Liver (tissue), 9 donors: Measurements from ENCODE around the gene ZCCHC4. TPM values are rescaled to one million over a fixed set of nuclear protein-coding genes. Genes with fewer than 3 reads are reported as not detected.

Experiments
- DNase-seq: peaks from one replicate; pipeline ENCODE4 v3.0.0-alpha.2; 2017; ENCODE audit warnings: low spot score
- H3K27ac ChIP-seq, 2 donors: one replicate each; pipeline ENCODE4 v1.7.0; 2013; ENCODE audit warnings: inconsistent platforms in 2 of 2, low read length in 2 of 2, control low read depth in 1 of 2, low read depth in 1 of 2, mild to moderate bottlenecking in 1 of 2
- H3K27me3 ChIP-seq, 4 donors: one replicate each; pipeline versions ENCODE4 v1.6.1 to v1.7.0; 2013; ENCODE audit warnings: low read length in 3 of 4, inconsistent platforms in 1 of 4, mild to moderate bottlenecking in 1 of 4, moderate library complexity in 1 of 4; ENCODE audit not compliant: control insufficient read depth in 4 of 4, insufficient read depth in 4 of 4
- H3K36me3 ChIP-seq, 4 donors: one replicate each; pipeline versions ENCODE4 v1.6.1 to v1.7.0; 2013; ENCODE audit warnings: low read length in 3 of 4, mild to moderate bottlenecking in 3 of 4, low read depth in 1 of 4, moderate library complexity in 1 of 4; ENCODE audit not compliant: control insufficient read depth in 4 of 4, insufficient read depth in 3 of 4
- H3K4me1 ChIP-seq, 4 donors: one replicate each; pipeline versions ENCODE4 v1.6.1 to v1.7.0; 2013; ENCODE audit warnings: low read length in 3 of 4, mild to moderate bottlenecking in 3 of 4, moderate library complexity in 1 of 4; ENCODE audit not compliant: control insufficient read depth in 4 of 4, insufficient read depth in 4 of 4
- H3K4me3 ChIP-seq, 3 donors: one replicate each; pipeline versions ENCODE4 v1.6.1 to v1.7.0; 2013; ENCODE audit warnings: low read length in 3 of 3, control low read depth in 1 of 3, low read depth in 1 of 3, mild to moderate bottlenecking in 1 of 3
- H3K9ac ChIP-seq, 2 donors: one replicate each; pipeline ENCODE4 v1.7.0; 2013; ENCODE audit warnings: low read length in 2 of 2, mild to moderate bottlenecking in 2 of 2, moderate library complexity in 2 of 2, control low read depth in 1 of 2, low read depth in 1 of 2
- H3K9me3 ChIP-seq, 4 donors: one replicate each; pipeline versions ENCODE4 v1.6.1 to v1.7.0; 2013; ENCODE audit warnings: low read length in 3 of 4; ENCODE audit not compliant: control insufficient read depth in 4 of 4
- CTCF ChIP-seq: fragments of 150-350 bp; IDR thresholded peaks from 2 replicates; pipeline ENCODE4 v1.5.1; 2017; ENCODE audit warnings: improper control_type of control experiment, low read depth, low read length; ENCODE audit not compliant: missing input control
- EGR1 ChIP-seq, 2 donors: IDR thresholded peaks; 2 replicates each; pipeline ENCODE4 v1.6.1; 2016 to 2018; ENCODE audit warnings: antibody characterized with exemption in 2 of 2, low read depth in 2 of 2
- FOXA1 ChIP-seq: IDR thresholded peaks from 2 replicates; pipeline ENCODE4 v1.6.1; 2016; ENCODE audit warnings: antibody characterized with exemption
- FOXA2 ChIP-seq: IDR thresholded peaks from 2 replicates; pipeline ENCODE4 v1.6.1; 2016; ENCODE audit warnings: antibody characterized with exemption
- GABPA ChIP-seq, 2 donors: IDR thresholded peaks in 1 of 2; conservative IDR thresholded peaks in 1 of 2; 2 replicates each; pipeline ENCODE4 v1.6.1; 2016; ENCODE audit warnings: antibody characterized with exemption in 2 of 2, mild to moderate bottlenecking in 1 of 2, moderate library complexity in 1 of 2
- HNF4A ChIP-seq, 2 donors: conservative IDR thresholded peaks; 2 replicates each; pipeline ENCODE4 v1.6.1; 2016; ENCODE audit warnings: antibody characterized with exemption in 2 of 2, mild to moderate bottlenecking in 2 of 2
- HNF4G ChIP-seq: IDR thresholded peaks from 2 replicates; pipeline ENCODE4 v1.6.1; 2016; ENCODE audit warnings: antibody characterized with exemption
- JUND ChIP-seq, 2 donors: IDR thresholded peaks; 2 replicates each; pipeline ENCODE4 v1.6.1; 2016; ENCODE audit warnings: antibody characterized with exemption in 2 of 2
- MAX ChIP-seq: IDR thresholded peaks from 2 replicates; pipeline ENCODE4 v1.6.1; 2016; ENCODE audit warnings: antibody characterized with exemption
- NR2F2 ChIP-seq: IDR thresholded peaks from 2 replicates; pipeline ENCODE4 v1.6.1; 2016; ENCODE audit warnings: antibody characterized with exemption
- RAD21 ChIP-seq, 2 donors: IDR thresholded peaks; 2 replicates each; pipeline ENCODE4 v1.6.1; 2016; ENCODE audit warnings: antibody characterized with exemption in 2 of 2, mild to moderate bottlenecking in 2 of 2
- REST ChIP-seq: IDR thresholded peaks from 2 replicates; pipeline ENCODE4 v1.6.1; 2016; ENCODE audit warnings: antibody characterized with exemption, mild to moderate bottlenecking
- SP1 ChIP-seq: IDR thresholded peaks from 2 replicates; pipeline ENCODE4 v1.6.1; 2018; ENCODE audit warnings: antibody characterized with exemption, mild to moderate bottlenecking
- TAF1 ChIP-seq: conservative IDR thresholded peaks from 2 replicates; pipeline ENCODE4 v1.6.1; 2016; ENCODE audit warnings: antibody characterized with exemption, mild to moderate bottlenecking
- YY1 ChIP-seq: IDR thresholded peaks from 2 replicates; pipeline ENCODE4 v1.6.1; 2016; ENCODE audit warnings: antibody characterized with exemption, mild to moderate bottlenecking
- ZBTB33 ChIP-seq: IDR thresholded peaks from 2 replicates; pipeline ENCODE4 v1.6.1; 2016; ENCODE audit warnings: antibody characterized with exemption
- WGBS: extraction: QIAGEN DNeasy Blood & Tissue Kit; methylation state at CpG from one replicate; pipeline ENCODE4 v1.1.7; 2013; 5-methylcytosine and 5-hydroxymethylcytosine counted together
- polyA plus RNA-seq, 2 donors: library from polyadenylated mRNA; stranded (reverse) in 1 of 2; unstranded in 1 of 2; fragments of 200-250 nt in 1 of 2; fragments of >200 nt in 1 of 2; fragmentation: Nextera tagmentation in 1 of 2; extraction: Ambion mirVana in 1 of 2; gene quantifications; one replicate each; pipeline versions ENCODE4 v1.2.1 to v1.2.3, GENCODE V29; 2013 to 2015
- total RNA-seq, 2 donors: library from RNA; depleted of rRNA; stranded (reverse); fragments of >200 nt; gene quantifications; one replicate each; pipeline ENCODE4 v1.2.3, GENCODE V29; 2014
- donor health status: healthy.
- donor health status: healthy.
- donor health status: healthy.
- donor health status: healthy.
- donor health status: healthy.

Gene ZCCHC4
- total and polyA plus RNA-seq, 4 donors, result 2.1 to 7.4 (median 4.6) TPM

GRCh38 chr4:25301471-25301870 lies 11.1 kb upstream of the ZCCHC4 start:
- H3K27me3 ChIP-seq, result no peaks in the 10 kb centered on the region

More at GRCh38 chr4:25301471-25301870, 11.1 kb upstream of the ZCCHC4 start:
- WGBS, result 90% methylated on average over 4 of the region's 4 CpGs
- Histone ChIP-seq H3K9ac (no peak overlapping the region), H3K4me1 (peaks cover 0 to 4% (median 0%) of the 10 kb centered on the region in 4 donors), H3K27ac (no peak overlapping the region), H3K9me3 (no peaks in the 10 kb centered on the region), H3K36me3 (no peaks in the 10 kb centered on the region), H3K4me3 (no peak overlapping the region)
- TF ChIP-seq ZBTB33 (no peak), FOXA2 (no peak), JUND (IDR thresholded peaks at IDR 0.05) (no peak), TAF1 (no peak), REST (no peak), EGR1 (IDR thresholded peaks at IDR 0.05; ENCODE audit: low read depth in 2 of 2) (no peak), GABPA (IDR thresholded peaks at IDR 0.05 in 1 of 2, conservative IDR thresholded peaks at IDR 0.05 in 1 of 2) (no peak), YY1 (no peak), MAX (no peak), HNF4A (conservative IDR thresholded peaks at IDR 0.05) (no peak), HNF4G (no peak), CTCF (no peak), SP1 (no peak), RAD21 (IDR thresholded peaks at IDR 0.05) (no peak), FOXA1 (no peak), NR2F2 (no peak)
- no peak for DNase-seq
